Stimulated activated memory B cell treated with anti-CD40 and anti-IgM and Interleukin-4, amounts not matched to agents 10 μg/mL and 1 μg/mL and 100 μg/mL, for 72 hours (primary cell): ENCODE measurements around the gene LMTK2.

Experiments
- ATAC-seq: fragments of 150-1000 bp; cut with Tn5 transposase; 2 replicates; pipeline ENCODE4 v1.10.0; 2021
- H3K27ac Mint-ChIP-seq: one replicate; pipeline ENCODE4 v1.8.0; 2022; ENCODE audit warnings: mild to moderate bottlenecking, mixed read lengths
- H3K27me3 Mint-ChIP-seq: one replicate; pipeline ENCODE4 v1.8.0; 2022; ENCODE audit warnings: mixed read lengths
- H3K36me3 Mint-ChIP-seq: one replicate; pipeline ENCODE4 v1.8.0; 2022; ENCODE audit warnings: mixed read lengths
- H3K4me1 Mint-ChIP-seq: one replicate; pipeline ENCODE4 v1.8.0; 2022; ENCODE audit warnings: mixed read lengths
- H3K4me3 Mint-ChIP-seq: one replicate; pipeline ENCODE4 v1.8.0; 2022; ENCODE audit warnings: mild to moderate bottlenecking, moderate library complexity, mixed read lengths
- H3K9me3 Mint-ChIP-seq: one replicate; pipeline ENCODE4 v1.8.0; 2022; ENCODE audit warnings: mixed read lengths

Gene LMTK2

GRCh38 chr7:98171449-98171848, 64.8 kb downstream of the LMTK2 start:
- Mint-ChIP-seq H3K27me3 (no peaks in the 10 kb centered on the region), H3K9me3 (no peaks in the 10 kb centered on the region), H3K4me3 (no peak overlapping the region), H3K27ac (no peak overlapping the region), H3K4me1 (no peaks in the 10 kb centered on the region), H3K36me3 (peaks cover 26% of the 10 kb centered on the region)
- ATAC-seq: no peak

- Mint-ChIP-seq H3K4me1 (no peaks in the 10 kb centered on the region), H3K4me3 (no peak overlapping the region), H3K9me3 (no peaks in the 10 kb centered on the region), H3K36me3 (peaks cover 26% of the 10 kb centered on the region), H3K27me3 (no peaks in the 10 kb centered on the region), H3K27ac (no peak overlapping the region)
- no peak for ATAC-seq
Measured at GRCh38 chr7:98174334-98175259, 67.9 kb downstream of the LMTK2 start.

- no peaks in the 10 kb centered on the region for H3K4me1 Mint-ChIP-seq
- ATAC-seq: no peak
- no peak overlapping the region for H3K4me3 Mint-ChIP-seq
- no peaks in the 10 kb centered on the region for H3K27me3 Mint-ChIP-seq
- H3K36me3 Mint-ChIP-seq: peaks cover 26% of the 10 kb centered on the region
- H3K9me3 Mint-ChIP-seq: no peaks in the 10 kb centered on the region
- no peak overlapping the region for H3K27ac Mint-ChIP-seq
Measured at GRCh38 chr7:98175260-98175940, 68.7 kb downstream of the LMTK2 start.

- Mint-ChIP-seq H3K9me3 (no peaks in the 10 kb centered on the region), H3K4me3 (no peak overlapping the region), H3K27ac (no peak overlapping the region), H3K36me3 (peaks cover 34% of the 10 kb centered on the region), H3K4me1 (no peaks in the 10 kb centered on the region), H3K27me3 (no peaks in the 10 kb centered on the region)
- ATAC-seq: no peak
Measured at GRCh38 chr7:98177553-98177952, 70.9 kb downstream of the LMTK2 start.

- H3K27ac Mint-ChIP-seq: no peak overlapping the region
- H3K36me3 Mint-ChIP-seq: peaks cover 34% of the 10 kb centered on the region
- H3K4me3 Mint-ChIP-seq: no peak overlapping the region
- no peaks in the 10 kb centered on the region for H3K9me3 Mint-ChIP-seq
- ATAC-seq: no peak
- H3K27me3 Mint-ChIP-seq: no peaks in the 10 kb centered on the region
- H3K4me1 Mint-ChIP-seq: no peaks in the 10 kb centered on the region
Measured at GRCh38 chr7:98178321-98178720, 71.7 kb downstream of the LMTK2 start.

- no peaks in the 10 kb centered on the region for H3K27me3 Mint-ChIP-seq
- H3K27ac Mint-ChIP-seq: no peak overlapping the region
- peaks cover 34% of the 10 kb centered on the region for H3K36me3 Mint-ChIP-seq
- H3K9me3 Mint-ChIP-seq: no peaks in the 10 kb centered on the region
- ATAC-seq: no peak
- no peaks in the 10 kb centered on the region for H3K4me1 Mint-ChIP-seq
- no peak overlapping the region for H3K4me3 Mint-ChIP-seq
Measured at GRCh38 chr7:98178762-98179490, 72.3 kb downstream of the LMTK2 start.

GRCh38 chr7:98180751-98181150, 74.1 kb downstream of the LMTK2 start:
- Mint-ChIP-seq H3K4me3 (no peak overlapping the region), H3K36me3 (peaks cover 20% of the 10 kb centered on the region), H3K4me1 (no peaks in the 10 kb centered on the region), H3K27me3 (no peaks in the 10 kb centered on the region), H3K27ac (no peak overlapping the region), H3K9me3 (no peaks in the 10 kb centered on the region)
- ATAC-seq: no peak

GRCh38 chr7:98185101-98185500, 78.4 kb downstream of the LMTK2 start:
- peaks cover 44% of the 10 kb centered on the region for H3K36me3 Mint-ChIP-seq
- H3K4me1 Mint-ChIP-seq: no peaks in the 10 kb centered on the region
- no peak overlapping the region for H3K27ac Mint-ChIP-seq
- no peak overlapping the region for H3K4me3 Mint-ChIP-seq
- H3K9me3 Mint-ChIP-seq: peaks cover 7% of the 10 kb centered on the region
- ATAC-seq: no peak
- H3K27me3 Mint-ChIP-seq: peaks cover 9% of the 10 kb centered on the region

GRCh38 chr7:98186452-98187137, 79.9 kb downstream of the LMTK2 start:
- no peak overlapping the region for H3K27ac Mint-ChIP-seq
- no peak for ATAC-seq
- peaks cover 9% of the 10 kb centered on the region for H3K27me3 Mint-ChIP-seq
- peaks cover 7% of the 10 kb centered on the region for H3K9me3 Mint-ChIP-seq
- H3K4me3 Mint-ChIP-seq: no peak overlapping the region
- peaks cover 45% of the 10 kb centered on the region for H3K36me3 Mint-ChIP-seq
- no peaks in the 10 kb centered on the region for H3K4me1 Mint-ChIP-seq

- peaks cover 7% of the 10 kb centered on the region for H3K9me3 Mint-ChIP-seq
- peaks cover 45% of the 10 kb centered on the region for H3K36me3 Mint-ChIP-seq
- no peaks in the 10 kb centered on the region for H3K4me1 Mint-ChIP-seq
- no peak for ATAC-seq
- no peak overlapping the region for H3K27ac Mint-ChIP-seq
- H3K4me3 Mint-ChIP-seq: no peak overlapping the region
- peaks cover 9% of the 10 kb centered on the region for H3K27me3 Mint-ChIP-seq
Measured at GRCh38 chr7:98187138-98187502, 80.5 kb downstream of the LMTK2 start.

GRCh38 chr7:98189559-98189958, 82.9 kb downstream of the LMTK2 start:
- no peaks in the 10 kb centered on the region for H3K4me1 Mint-ChIP-seq
- peaks cover 9% of the 10 kb centered on the region for H3K27me3 Mint-ChIP-seq
- H3K4me3 Mint-ChIP-seq: no peak overlapping the region
- ATAC-seq: no peak
- H3K9me3 Mint-ChIP-seq: peaks cover 7% of the 10 kb centered on the region
- H3K27ac Mint-ChIP-seq: no peak overlapping the region
- H3K36me3 Mint-ChIP-seq: peaks cover 64% of the 10 kb centered on the region

- Mint-ChIP-seq H3K27me3 (peaks cover 9% of the 10 kb centered on the region), H3K9me3 (peaks cover 7% of the 10 kb centered on the region), H3K4me3 (no peak overlapping the region), H3K36me3 (peaks cover 85% of the 10 kb centered on the region), H3K4me1 (no peaks in the 10 kb centered on the region), H3K27ac (no peak overlapping the region)
- ATAC-seq: no peak
Measured at GRCh38 chr7:98191668-98192431, 85.2 kb downstream of the LMTK2 start.

GRCh38 chr7:98192781-98193457, 86.3 kb downstream of the LMTK2 start:
- ATAC-seq: no peak
- peaks cover 85% of the 10 kb centered on the region for H3K36me3 Mint-ChIP-seq
- no peaks in the 10 kb centered on the region for H3K4me1 Mint-ChIP-seq
- peaks cover 7% of the 10 kb centered on the region for H3K9me3 Mint-ChIP-seq
- H3K27me3 Mint-ChIP-seq: peaks cover 13% of the 10 kb centered on the region
- H3K4me3 Mint-ChIP-seq: no peak overlapping the region
- H3K27ac Mint-ChIP-seq: no peak overlapping the region
